Tibial nerve (tissue), 4 donors: ENCODE data around the gene ARF3. TPM values are rescaled to one million over a fixed set of nuclear protein-coding genes. Genes with fewer than 3 reads are reported as not detected.

Experiments used
- DNase-seq, 2 donors: peaks; one replicate each; pipeline ENCODE4 v3.0.0-alpha.2; 2019; ENCODE audit warnings: low spot score in 2 of 2
- H3K27ac ChIP-seq, 4 donors: fragments of 200-600 bp; sonication (generic) in 3 of 4; one replicate each; pipeline ENCODE4 v1.5.1; 2017 to 2019; ENCODE audit warnings: mild to moderate bottlenecking in 1 of 4
- H3K27me3 ChIP-seq, 2 donors: fragments of 200-600 bp; sonication (generic) in 1 of 2; one replicate each; pipeline versions ENCODE4 v1.5.1 to v1.6.0; 2017 to 2019
- H3K36me3 ChIP-seq, 3 donors: fragments of 200-600 bp; sonication (generic); one replicate each; pipeline ENCODE4 v1.5.1; 2018 to 2019
- H3K4me1 ChIP-seq, 4 donors: fragments of 200-600 bp; sonication (generic) in 3 of 4; one replicate each; pipeline ENCODE4 v1.5.1; 2017 to 2019
- H3K4me3 ChIP-seq, 4 donors: fragments of 200-600 bp; sonication (generic) in 3 of 4; one replicate each; pipeline ENCODE4 v1.5.1; 2017 to 2019; ENCODE audit warnings: mild to moderate bottlenecking in 1 of 4, moderate library complexity in 1 of 4
- H3K9me3 ChIP-seq, 4 donors: fragments of 200-600 bp; sonication (generic) in 3 of 4; one replicate each; pipeline ENCODE4 v1.5.1; 2017 to 2019
- EP300 ChIP-seq, 2 donors: sonication (generic); formaldehyde crosslinking; IDR thresholded peaks; one replicate each; pipeline ENCODE4 v1.6.1; 2017; ENCODE audit warnings: antibody characterized with exemption in 2 of 2, mild to moderate bottlenecking in 1 of 2
- POLR2A ChIP-seq, 2 donors: fragments of 450-650 bp; IDR thresholded peaks; one replicate each; pipeline ENCODE4 v1.6.1; 2017; ENCODE audit warnings: antibody characterized with exemption in 2 of 2, mild to moderate bottlenecking in 2 of 2, moderate library complexity in 2 of 2
- WGBS, 2 donors: methylation state at CpG; one replicate each; pipeline ENCODE4 v1.1.5; 2018; 5-methylcytosine and 5-hydroxymethylcytosine counted together
- total RNA-seq, 4 donors: library from RNA; depleted of rRNA; stranded (reverse); fragments of >200 nt; gene quantifications; one replicate each; pipeline ENCODE4 v1.1.0, GENCODE V29; 2016
- TF ChIP-seq, protein P1 (sequence below), 5 experiments: fragments of 200-600 bp in 3 of 5; fragments of 450-650 bp in 2 of 5; sonication (generic) in 3 of 5; IDR thresholded peaks; one replicate each; pipeline ENCODE4 v1.5.1; 2016 to 2019; ENCODE audit warnings: antibody characterized with exemption in 5 of 5, mild to moderate bottlenecking in 3 of 5, moderate library complexity in 2 of 5

Gene ARF3
- total RNA-seq, 4 donors from 2014 or later: 45.3 to 55.2 (median 49.3) TPM

DNA sequence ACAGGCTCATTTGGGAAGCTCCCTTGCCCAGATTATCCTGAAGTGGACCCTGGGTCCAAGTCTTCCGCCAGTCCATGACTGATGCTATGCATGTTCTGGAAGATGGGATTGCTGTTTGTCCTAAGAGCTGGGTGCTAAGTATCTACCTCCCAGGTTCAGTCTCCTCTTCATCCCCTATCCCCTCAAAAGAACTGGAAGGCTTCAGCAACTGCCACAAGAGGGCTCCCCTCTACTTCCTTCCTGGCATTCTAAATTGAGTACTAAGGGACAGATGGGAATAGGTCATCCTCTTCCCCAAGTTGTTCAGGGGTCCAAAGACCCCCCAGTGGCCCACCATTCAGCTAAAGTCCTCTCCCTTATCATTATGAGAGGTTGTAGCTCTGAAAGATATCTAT is 23.0 kb downstream of the ARF3 start:
- no peak overlapping the region for H3K4me3 ChIP-seq
- H3K27me3 ChIP-seq: no peaks in the 10 kb centered on the region
- peaks cover 0 to 11% (median 0%) of the 10 kb centered on the region in 4 donors for H3K4me1 ChIP-seq
- no peak overlapping the region for H3K27ac ChIP-seq
- no peak for DNase-seq
- TF ChIP-seq, protein P1, sequence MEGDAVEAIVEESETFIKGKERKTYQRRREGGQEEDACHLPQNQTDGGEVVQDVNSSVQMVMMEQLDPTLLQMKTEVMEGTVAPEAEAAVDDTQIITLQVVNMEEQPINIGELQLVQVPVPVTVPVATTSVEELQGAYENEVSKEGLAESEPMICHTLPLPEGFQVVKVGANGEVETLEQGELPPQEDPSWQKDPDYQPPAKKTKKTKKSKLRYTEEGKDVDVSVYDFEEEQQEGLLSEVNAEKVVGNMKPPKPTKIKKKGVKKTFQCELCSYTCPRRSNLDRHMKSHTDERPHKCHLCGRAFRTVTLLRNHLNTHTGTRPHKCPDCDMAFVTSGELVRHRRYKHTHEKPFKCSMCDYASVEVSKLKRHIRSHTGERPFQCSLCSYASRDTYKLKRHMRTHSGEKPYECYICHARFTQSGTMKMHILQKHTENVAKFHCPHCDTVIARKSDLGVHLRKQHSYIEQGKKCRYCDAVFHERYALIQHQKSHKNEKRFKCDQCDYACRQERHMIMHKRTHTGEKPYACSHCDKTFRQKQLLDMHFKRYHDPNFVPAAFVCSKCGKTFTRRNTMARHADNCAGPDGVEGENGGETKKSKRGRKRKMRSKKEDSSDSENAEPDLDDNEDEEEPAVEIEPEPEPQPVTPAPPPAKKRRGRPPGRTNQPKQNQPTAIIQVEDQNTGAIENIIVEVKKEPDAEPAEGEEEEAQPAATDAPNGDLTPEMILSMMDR (IDR thresholded peaks at IDR 0.05): no peak
- TF ChIP-seq EP300 (IDR thresholded peaks at IDR 0.05) (no peak), POLR2A (IDR thresholded peaks at IDR 0.05) (no peak)
- H3K36me3 ChIP-seq: peaks cover 0 to 81% (median under 1%) of the 10 kb centered on the region in 3 donors
- WGBS, 2 donors: 89 to 93% methylated on average over 1 of the region's 1 CpG
- H3K9me3 ChIP-seq: no peaks in the 10 kb centered on the region

DNA sequence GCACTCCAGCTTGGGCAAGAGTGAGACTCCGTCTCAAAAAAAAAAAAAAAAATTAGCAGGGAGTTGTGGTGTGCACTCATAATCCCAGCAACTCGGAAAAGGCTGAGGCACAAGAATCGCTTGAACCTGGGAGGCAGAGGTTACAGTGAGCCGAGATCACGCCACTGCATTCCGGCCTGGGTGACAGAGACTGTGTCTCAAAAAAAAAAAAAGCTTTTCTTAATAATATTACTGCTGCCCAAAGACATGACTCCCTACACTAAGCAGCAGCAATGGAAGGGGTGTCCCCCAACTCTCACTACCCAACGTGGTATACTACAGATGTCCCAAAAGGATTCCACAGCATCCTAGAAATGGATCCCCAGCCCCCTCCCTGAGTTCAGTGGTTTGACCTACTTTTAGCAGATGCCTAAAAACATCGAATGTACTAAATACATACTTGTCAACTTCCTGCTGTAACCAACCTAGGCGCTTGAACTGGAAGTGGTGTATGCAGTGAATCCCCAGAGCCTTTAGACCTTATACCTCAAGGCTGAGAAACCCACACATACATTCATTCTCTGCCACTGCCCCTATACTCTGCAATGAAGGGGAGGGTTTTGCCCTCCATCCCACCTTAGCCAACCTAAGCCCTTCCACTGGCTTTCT is 23.5 kb downstream of the ARF3 start:
- no peak for TF ChIP-seq EP300 (IDR thresholded peaks at IDR 0.05)
- TF ChIP-seq, protein P1 (IDR thresholded peaks at IDR 0.05): no peak
- no peak for TF ChIP-seq POLR2A (IDR thresholded peaks at IDR 0.05)
- no peaks in the 10 kb centered on the region for H3K27me3 ChIP-seq
- H3K27ac ChIP-seq: peak overlapping the region in 1 of 4 donors; percentile 42
- peaks cover 0 to 11% (median 0%) of the 10 kb centered on the region in 4 donors for H3K4me1 ChIP-seq
- no peak for DNase-seq
- H3K4me3 ChIP-seq: no peak overlapping the region
- H3K9me3 ChIP-seq: no peaks in the 10 kb centered on the region
- H3K36me3 ChIP-seq: peaks cover 0 to 80% (median 0%) of the 10 kb centered on the region in 3 donors
- 85% methylated on average over 9 of the region's 9 CpGs for WGBS, 2 donors

DNA sequence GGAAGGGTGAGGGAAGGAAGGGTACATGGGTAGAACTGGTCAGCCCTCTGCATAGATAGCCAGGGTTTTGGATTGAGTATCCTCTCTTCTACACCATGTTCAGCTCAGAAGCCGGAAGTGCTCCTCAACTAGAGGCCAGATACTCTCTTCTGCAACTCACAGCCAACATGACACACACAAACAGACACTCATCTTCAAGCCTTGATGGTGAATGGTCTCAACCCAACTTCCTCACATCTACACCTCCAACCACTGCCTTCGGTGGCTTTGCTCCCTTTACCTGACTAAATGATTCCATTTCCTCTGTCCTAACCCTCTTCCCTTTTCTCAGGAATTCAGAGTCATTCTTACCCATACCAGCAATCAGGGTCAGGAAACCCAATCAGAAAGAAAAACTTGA is 24.4 kb downstream of the ARF3 start:
- Histone ChIP-seq H3K36me3 (peaks cover 0 to 74% (median 0%) of the 10 kb centered on the region in 3 donors), H3K4me1 (peaks cover 0 to 11% (median 0%) of the 10 kb centered on the region in 4 donors), H3K4me3 (no peak overlapping the region), H3K9me3 (no peaks in the 10 kb centered on the region), H3K27ac (peak overlapping the region in 1 of 4 donors; percentile 42), H3K27me3 (no peaks in the 10 kb centered on the region)
- 82 to 91% methylated on average over 2 of the region's 2 CpGs for WGBS, 2 donors
- DNase-seq: no peak
- TF ChIP-seq, protein P1 (IDR thresholded peaks at IDR 0.05): no peak
- TF ChIP-seq POLR2A (IDR thresholded peaks at IDR 0.05): no peak
- TF ChIP-seq EP300 (IDR thresholded peaks at IDR 0.05): no peak

DNA sequence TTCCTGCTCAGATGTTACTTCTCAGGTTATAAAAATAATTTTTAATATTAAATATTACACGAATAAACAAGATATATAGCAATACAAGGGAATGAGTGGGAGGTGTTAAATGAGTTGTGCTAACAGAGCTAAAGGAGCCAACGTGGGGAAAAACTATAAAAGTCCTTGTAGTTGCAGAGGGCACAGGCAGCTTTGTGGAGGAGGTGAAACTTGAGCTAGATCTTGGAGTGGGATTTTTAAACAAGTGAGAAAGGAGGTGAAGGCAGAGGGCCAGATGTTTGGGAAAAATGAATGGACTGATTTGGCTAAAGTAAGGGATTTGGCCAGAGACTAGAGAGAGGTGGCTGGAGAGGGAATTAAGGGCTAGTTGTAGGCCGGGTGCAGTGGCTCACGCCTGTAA is 26.8 kb downstream of the ARF3 start:
- Histone ChIP-seq H3K9me3 (no peaks in the 10 kb centered on the region), H3K36me3 (peaks cover 0 to 57% (median 0%) of the 10 kb centered on the region in 3 donors), H3K4me1 (peaks cover 0 to 5% (median 2%) of the 10 kb centered on the region in 4 donors), H3K27me3 (no peaks in the 10 kb centered on the region), H3K4me3 (no peak overlapping the region), H3K27ac (no peak overlapping the region)
- TF ChIP-seq, protein P1 (IDR thresholded peaks at IDR 0.05): no peak
- TF ChIP-seq EP300 (IDR thresholded peaks at IDR 0.05) (no peak), POLR2A (IDR thresholded peaks at IDR 0.05) (no peak)
- WGBS, 2 donors: 76 to 79% methylated on average over 4 of the region's 4 CpGs
- no peak for DNase-seq

DNA sequence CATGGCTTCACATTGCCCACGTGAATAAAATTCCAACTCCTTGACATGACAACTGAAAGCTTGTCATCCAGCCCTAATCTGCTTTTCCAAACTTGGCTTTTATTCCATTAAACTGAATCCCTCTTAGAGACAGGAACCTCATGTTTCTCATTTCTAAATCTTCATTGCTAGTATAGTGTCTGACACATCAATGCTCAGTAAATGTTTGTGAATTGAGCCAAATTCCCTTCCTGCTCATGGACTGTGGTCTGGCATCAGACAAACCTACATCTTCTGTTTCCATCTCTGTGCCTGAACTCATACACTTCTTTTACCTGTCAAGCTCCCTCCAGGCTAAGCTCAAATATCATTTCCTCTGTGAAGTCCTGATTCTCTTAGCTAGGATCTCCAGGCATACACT is 27.7 kb downstream of the ARF3 start:
- no peak overlapping the region for H3K4me3 ChIP-seq
- WGBS, 2 donors: 90 to 97% methylated on average over 1 of the region's 1 CpG
- H3K36me3 ChIP-seq: peaks cover 0 to 48% (median 0%) of the 10 kb centered on the region in 3 donors
- no peak for DNase-seq
- H3K9me3 ChIP-seq: no peaks in the 10 kb centered on the region
- no peak overlapping the region for H3K27ac ChIP-seq
- peaks cover 0 to 15% (median 2%) of the 10 kb centered on the region in 4 donors for H3K4me1 ChIP-seq
- H3K27me3 ChIP-seq: no peaks in the 10 kb centered on the region
- TF ChIP-seq POLR2A (IDR thresholded peaks at IDR 0.05) (no peak), EP300 (IDR thresholded peaks at IDR 0.05) (no peak)
- TF ChIP-seq, protein P1 (IDR thresholded peaks at IDR 0.05): no peak
